Lung microvascular endothelial cell (primary cell): ENCODE measurements around the gene BNC2. TPM values are rescaled to one million over a fixed set of nuclear protein-coding genes. Genes with fewer than 3 reads are reported as not detected.

Source experiments
- DNase-seq, 2 donors: peaks; one replicate each; pipeline versions ENCODE4 v3.0.0 to v3.0.0-alpha.2; 2010; ENCODE audit warnings: low read depth in 2 of 2
- total RNA-seq: library from RNA; depleted of rRNA; stranded (reverse); fragments of >200 nt; gene quantifications from 2 replicates; pipeline ENCODE4 v1.2.1, GENCODE V29; 2014

Gene BNC2
- total RNA-seq, 1 donor from 2014 or later, result 3.4 TPM

- DNase-seq, result no peak
These were observed 53.0 kb downstream of the BNC2 start for GRCh38 chr9:16817514-16817913.

- no peak for DNase-seq
These were observed 53.5 kb downstream of the BNC2 start for GRCh38 chr9:16817002-16817401.

- no peak for DNase-seq
These were observed 54.5 kb downstream of the BNC2 start for GRCh38 chr9:16816011-16816410.

GRCh38 chr9:16815079-16815478 is 55.4 kb downstream of the BNC2 start:
- no peak for DNase-seq

GRCh38 chr9:16813838-16814237 is 56.6 kb downstream of the BNC2 start:
- DNase-seq, result no peak

- no peak for DNase-seq
These were observed 58.3 kb downstream of the BNC2 start for GRCh38 chr9:16811987-16812685.

- no peak for DNase-seq
These were observed 60.4 kb downstream of the BNC2 start for GRCh38 chr9:16809912-16810610.

- no peak for DNase-seq
These were observed 63.8 kb downstream of the BNC2 start for GRCh38 chr9:16806674-16807073.

GRCh38 chr9:16803648-16804047 is 66.8 kb downstream of the BNC2 start:
- DNase-seq, result no peak

- no peak for DNase-seq
These were observed 68.5 kb downstream of the BNC2 start for GRCh38 chr9:16801871-16802466.

- DNase-seq, result no peak
These were observed 74.1 kb downstream of the BNC2 start for GRCh38 chr9:16796304-16796825.

- DNase-seq, result peak in 1 of 2 donors; percentile 81
These were observed 75.4 kb downstream of the BNC2 start for GRCh38 chr9:16794871-16795639.

GRCh38 chr9:16794103-16794502 is 76.4 kb downstream of the BNC2 start:
- no peak for DNase-seq

GRCh38 chr9:16787724-16788123 is 82.7 kb downstream of the BNC2 start:
- peak in 1 of 2 donors; percentile 74 for DNase-seq

GRCh38 chr9:16784002-16784401 is 86.5 kb downstream of the BNC2 start:
- DNase-seq, result no peak

- no peak for DNase-seq
These were observed 88.0 kb downstream of the BNC2 start for GRCh38 chr9:16782490-16782889.

- no peak for DNase-seq
These were observed 95.1 kb downstream of the BNC2 start for GRCh38 chr9:16775330-16775729.

GRCh38 chr9:16773617-16774016 is 96.9 kb downstream of the BNC2 start:
- DNase-seq, result no peak

- no peak for DNase-seq
These were observed 97.4 kb downstream of the BNC2 start for GRCh38 chr9:16773116-16773515.

- no peak for DNase-seq
These were observed 99.1 kb downstream of the BNC2 start for GRCh38 chr9:16771356-16771755.

- DNase-seq, result no peak
These were observed 101.2 kb downstream of the BNC2 start for GRCh38 chr9:16769291-16769690.

GRCh38 chr9:16768816-16769215 is 101.7 kb downstream of the BNC2 start:
- no peak for DNase-seq
